ENCODE data around the gene GNB3.

Gene GNB3

GRCh38 chr12:6839482-6840201 lies 1.1 kb upstream of the GNB3 start:
- DNase-seq = no peak

DNA sequence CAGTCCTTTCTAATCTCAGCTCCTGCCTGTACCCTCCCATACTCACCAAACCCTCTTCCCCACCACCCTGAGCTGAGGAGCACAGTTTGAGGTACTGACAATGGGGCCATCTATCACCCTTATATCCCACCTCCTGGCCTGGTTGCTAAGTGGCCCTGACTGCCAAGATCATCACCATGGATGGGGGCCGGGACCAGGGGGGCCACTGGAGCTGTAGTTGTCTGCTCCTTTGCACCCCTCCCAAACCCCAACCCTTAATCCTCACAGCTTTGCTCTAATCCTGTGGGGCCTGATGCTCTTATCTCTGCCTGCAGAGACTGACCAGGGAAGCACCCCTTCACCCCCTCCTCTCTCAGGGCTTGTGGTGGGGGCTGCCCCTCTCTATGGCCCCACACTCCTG lies 395 bp upstream of the GNB3 start:
- DNase-seq = no peak

GRCh38 chr12:6842075-6842474 lies 1.4 kb downstream of the GNB3 start:
- DNase-seq = no peak

DNA sequence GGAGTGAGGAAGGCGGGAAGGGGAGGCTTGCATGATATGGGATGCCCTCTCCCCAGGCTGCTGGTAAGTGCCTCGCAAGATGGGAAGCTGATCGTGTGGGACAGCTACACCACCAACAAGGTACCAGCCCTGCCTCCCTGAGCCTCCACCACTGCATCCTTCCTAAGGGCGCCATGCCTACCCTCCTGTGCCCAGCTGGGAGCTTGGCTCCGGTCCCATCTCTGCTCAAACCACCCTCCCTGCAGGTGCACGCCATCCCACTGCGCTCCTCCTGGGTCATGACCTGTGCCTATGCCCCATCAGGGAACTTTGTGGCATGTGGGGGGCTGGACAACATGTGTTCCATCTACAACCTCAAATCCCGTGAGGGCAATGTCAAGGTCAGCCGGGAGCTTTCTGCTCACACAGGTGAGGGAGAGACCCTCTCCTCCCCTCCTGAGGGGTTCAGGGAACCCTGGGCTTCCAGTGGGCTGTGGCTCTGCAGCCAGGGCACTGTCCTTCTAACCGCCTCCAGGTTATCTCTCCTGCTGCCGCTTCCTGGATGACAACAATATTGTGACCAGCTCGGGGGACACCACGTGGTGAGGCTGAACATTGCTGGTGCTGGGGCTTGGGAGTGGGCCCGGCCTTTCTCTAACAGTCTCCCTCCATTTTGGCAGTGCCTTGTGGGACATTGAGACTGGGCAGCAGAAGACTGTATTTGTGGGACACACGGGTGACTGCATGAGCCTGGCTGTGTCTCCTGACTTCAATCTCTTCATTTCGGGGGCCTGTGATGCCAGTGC lies 2.6 kb downstream of the GNB3 start:
- no peak for DNase-seq

DNA sequence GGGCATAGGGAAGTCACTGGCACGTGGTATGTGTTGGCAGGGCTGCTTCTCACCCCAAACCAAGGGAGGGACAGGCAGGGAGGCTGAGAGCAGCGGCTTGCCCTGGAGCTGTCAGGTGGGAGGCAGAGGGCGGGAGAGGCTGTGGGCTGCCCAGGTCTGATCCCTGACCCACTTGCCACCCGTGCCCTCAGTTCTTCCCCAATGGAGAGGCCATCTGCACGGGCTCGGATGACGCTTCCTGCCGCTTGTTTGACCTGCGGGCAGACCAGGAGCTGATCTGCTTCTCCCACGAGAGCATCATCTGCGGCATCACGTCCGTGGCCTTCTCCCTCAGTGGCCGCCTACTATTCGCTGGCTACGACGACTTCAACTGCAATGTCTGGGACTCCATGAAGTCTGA lies 4.7 kb downstream of the GNB3 start:
- no peak for DNase-seq

DNA sequence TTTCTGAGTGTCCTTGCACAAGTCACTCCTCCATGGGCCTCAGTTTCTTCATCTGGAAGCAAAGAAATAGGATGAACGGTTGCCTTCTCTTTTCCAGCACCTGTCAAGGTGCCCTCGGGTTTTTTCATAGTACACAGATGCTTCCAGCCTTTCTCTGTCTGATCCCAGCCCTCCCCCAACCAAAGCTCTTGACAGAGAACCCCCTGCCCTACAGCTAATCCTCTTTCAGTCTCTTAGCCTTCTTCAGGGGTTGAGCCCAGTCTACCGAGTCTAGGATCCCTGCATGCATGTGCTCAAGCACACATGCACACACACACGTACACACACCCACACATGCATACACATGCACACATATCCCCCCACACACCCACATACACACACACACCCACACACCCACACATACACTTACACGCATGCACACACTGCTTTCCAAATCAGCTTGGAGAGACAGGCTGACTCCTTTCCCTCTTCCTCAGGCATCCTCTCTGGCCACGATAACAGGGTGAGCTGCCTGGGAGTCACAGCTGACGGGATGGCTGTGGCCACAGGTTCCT lies 5.7 kb downstream of the GNB3 start:
- DNase-seq = no peak

DNA sequence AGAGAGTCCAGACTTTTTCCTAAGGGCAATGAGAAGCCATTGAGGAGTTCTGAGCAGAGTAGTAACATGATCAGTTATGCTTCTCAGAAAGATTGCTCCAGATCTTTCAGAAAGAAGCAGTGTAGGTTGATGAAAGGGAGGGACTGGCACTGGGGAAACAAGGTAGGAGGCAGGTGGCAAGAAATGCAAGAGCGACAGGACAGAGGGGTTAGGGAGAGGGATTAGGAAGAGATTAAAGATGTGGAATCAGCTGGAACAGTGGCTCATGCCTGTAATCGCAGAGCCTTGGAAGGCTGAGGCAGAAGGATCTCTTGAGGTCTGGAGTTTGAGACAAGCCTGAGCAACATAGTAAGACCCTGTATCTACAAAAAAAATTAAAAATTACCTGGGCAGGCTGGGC lies 7.0 kb downstream of the GNB3 start:
- DNase-seq = no peak

DNA sequence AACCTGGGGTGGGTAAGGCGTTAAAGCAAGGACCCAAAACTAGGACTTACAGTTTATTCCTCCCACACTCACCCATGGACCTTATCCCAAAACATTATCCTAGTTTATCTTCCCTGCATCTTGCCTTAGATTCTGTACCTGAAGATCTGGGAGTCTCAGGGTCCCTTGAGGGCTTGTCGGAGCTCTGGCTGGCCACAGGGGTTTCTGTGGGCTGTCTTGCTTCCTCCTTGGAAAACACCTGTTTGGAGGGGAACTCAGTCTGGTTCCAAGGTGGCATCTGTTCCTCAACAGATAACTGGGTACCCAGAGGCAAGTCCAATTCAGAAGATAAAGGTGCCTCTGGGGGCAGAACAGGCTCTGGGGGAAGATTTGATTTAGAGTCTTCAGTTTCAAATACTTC lies 8.7 kb downstream of the GNB3 start:
- DNase-seq = no peak

GRCh38 chr12:6849976-6850560 lies 9.3 kb downstream of the GNB3 start:
- no peak for DNase-seq

- DNase-seq = no peak
Measured at GRCh38 chr12:6850796-6851152, 10.0 kb downstream of the GNB3 start.

DNA sequence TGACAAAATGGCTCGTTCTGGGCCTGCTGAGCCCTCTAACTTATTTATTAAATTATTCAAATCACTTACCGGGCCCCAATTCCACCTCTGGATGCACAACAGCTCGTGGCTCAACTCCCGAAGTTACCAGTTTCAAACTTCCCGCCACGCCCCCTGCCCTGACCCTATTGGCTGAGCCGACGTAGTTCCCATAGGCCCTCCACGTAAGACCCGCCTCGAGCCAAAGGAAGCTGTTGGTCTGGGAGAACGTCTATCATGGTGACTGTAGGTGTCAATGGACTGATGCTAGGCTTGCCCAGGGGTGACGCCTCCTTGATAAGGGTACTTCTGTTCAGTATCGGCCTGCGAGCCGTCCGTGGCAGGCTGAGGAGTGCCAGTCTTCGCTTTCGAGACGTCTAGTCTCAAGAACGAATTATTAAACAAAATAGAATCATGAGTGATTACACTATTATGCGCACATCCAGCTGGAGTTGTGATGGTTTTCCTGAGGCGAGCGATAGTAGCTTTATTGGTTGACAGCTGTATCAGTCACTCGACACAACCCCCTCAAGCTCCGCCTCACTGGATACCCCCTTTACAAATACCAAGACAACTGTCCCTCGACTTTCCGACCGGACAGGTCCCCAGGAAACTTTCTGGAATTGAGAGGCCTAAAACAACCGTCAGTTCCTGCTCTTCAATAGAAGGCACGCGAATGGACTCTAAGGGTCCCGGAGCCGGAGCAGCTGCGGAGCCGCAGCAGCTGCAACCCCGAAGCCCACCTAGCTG lies 10.6 kb downstream of the GNB3 start, which contains the start of gene CDCA3:
Gene CDCA3 (minus strand): TSS at position 134 of the 768 bp plus-strand sequence. CDS start 334 bp downstream, outside the sequence.
- DNase-seq = peak; percentile 76 to 85 (median 82)

- peak; percentile 91 to 98 (median 96) for DNase-seq
Measured at GRCh38 chr12:6851921-6852650, 11.4 kb downstream of the GNB3 start, which contains the start of gene USP5. USP5 (plus strand) TSS chr12:6852150; CDS start chr12:6852180, 30 bp downstream.

DNA sequence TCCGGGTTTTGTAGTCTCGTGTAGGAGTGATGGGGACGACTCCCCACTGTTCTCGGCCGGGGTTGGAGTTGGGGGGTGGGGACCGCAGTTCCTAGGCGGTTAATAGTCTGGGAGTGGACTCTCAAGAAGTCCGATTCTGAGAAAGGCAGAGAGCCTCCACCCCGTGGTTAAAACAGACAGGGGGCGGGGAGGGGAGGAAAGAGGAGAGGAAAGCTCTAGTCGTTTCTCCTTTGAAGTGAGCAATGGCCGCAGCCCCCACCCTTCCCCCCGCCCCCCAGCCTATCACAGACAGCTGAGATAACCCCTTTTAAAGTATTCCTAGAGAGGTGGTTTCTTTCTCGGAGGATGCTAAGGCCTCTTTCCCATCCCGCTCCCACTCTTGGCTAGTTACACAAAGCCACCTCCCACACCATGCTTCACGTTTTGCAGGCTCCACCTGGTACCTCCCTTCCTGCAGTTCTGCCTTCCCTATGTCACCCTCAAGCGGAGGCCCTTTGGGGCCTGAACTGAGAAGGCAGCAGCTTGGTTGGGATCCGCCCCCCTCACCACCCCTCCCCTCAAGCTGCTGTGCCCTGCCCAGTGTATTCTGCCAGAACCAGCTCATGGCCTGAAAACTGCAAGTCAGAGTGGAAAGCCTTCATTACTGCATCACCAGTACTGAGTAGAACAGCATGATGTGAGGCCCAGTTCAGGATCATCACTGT lies 12.1 kb downstream of the GNB3 start:
- DNase-seq = peak in 3 of 4 experiments; percentile 20 to 67 (median 40)

DNA sequence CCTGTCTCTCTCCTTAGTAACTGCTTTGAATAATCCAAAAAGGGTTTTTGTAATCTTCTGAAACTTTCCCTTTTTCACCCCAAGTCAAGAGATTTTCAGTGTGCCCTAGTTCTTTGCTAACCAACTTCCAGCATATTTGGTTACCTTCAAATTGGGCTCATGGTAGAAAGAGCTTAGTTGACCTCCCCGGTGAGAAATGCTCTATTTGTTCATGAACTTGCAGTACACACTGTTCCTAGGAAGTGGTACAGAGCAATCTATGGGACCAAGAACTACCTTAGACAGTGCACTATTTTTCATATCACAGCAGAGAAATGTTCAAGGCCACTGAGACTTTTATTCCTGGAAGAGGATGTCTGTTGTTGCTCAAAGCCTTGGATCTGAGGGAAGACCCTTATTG lies 12.9 kb downstream of the GNB3 start:
- DNase-seq = no peak

- DNase-seq = no peak
Measured at GRCh38 chr12:6854036-6854435, 13.3 kb downstream of the GNB3 start.

- no peak for DNase-seq
Measured at GRCh38 chr12:6855322-6855721, 14.6 kb downstream of the GNB3 start.

DNA sequence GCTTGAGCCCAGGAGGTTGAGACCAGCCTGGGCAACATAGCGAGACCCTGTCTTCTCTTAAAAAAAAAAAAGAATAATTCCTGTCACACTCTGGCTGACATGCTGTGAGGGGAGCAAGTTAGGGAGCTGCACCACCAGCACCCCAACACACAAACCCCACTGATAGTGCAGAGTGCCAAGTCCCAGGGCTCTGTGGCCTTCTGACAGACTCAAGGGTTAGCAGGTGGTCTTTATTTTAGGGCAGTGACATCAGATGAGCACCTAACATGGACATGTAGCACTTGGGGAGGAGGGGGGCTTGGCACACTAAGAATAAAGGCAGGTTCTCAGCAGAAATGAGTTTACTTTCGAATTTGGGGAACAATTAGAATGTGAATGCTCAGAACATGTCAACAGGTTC lies 18.1 kb downstream of the GNB3 start:
- DNase-seq = no peak

GRCh38 chr12:6860116-6860515 lies 19.4 kb downstream of the GNB3 start:
- DNase-seq = no peak

GRCh38 chr12:6860942-6861341 lies 20.2 kb downstream of the GNB3 start:
- no peak for DNase-seq

DNA sequence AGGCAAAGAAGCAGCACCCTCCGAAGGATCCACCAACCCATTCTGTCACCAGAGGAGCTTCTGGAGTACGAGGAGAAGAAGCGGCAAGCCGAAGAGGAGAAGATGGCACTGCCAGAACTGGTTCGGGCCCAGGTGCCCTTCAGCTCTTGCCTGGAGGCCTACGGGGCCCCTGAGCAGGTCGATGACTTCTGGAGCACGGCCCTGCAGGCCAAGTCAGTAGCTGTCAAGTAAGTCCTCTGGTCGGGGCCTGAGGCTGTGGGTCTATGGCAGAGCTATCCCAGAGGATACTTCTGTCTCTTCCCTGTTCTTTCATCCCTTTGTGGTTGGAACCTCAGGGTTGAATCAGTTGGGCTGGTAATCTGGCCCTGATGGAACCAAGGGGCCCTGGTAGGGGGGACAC lies 20.7 kb downstream of the GNB3 start:
- DNase-seq = no peak

DNA sequence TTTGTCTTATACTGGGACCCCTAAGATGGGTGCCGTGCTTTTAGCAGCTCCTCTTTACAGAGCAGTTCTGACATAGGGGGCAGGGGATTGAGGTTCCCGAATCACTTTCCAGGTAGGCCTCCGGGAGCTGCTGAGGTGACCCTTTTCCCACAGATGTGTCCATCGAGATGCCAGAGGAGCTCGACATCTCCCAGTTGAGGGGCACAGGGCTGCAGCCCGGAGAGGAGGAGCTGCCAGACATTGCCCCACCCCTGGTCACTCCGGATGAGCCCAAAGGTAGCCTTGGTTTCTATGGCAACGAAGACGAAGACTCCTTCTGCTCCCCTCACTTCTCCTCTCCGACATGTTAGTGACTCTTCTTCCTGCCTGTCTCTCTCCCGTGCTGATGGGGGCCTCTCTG lies 22.3 kb downstream of the GNB3 start:
- DNase-seq = no peak
